ENCODE measurements around the gene KLHL17. TPM values are rescaled to one million over a fixed set of nuclear protein-coding genes. Genes with fewer than 3 reads are reported as not detected.

KLHL17 gene
- total and polyA plus RNA-seq, 9 of the 15 experiments (the other 6 are each of a cell fraction or from before 2014, with no cell fraction given), result 0.14 to 84.8 (median 13.0) TPM

DNA sequence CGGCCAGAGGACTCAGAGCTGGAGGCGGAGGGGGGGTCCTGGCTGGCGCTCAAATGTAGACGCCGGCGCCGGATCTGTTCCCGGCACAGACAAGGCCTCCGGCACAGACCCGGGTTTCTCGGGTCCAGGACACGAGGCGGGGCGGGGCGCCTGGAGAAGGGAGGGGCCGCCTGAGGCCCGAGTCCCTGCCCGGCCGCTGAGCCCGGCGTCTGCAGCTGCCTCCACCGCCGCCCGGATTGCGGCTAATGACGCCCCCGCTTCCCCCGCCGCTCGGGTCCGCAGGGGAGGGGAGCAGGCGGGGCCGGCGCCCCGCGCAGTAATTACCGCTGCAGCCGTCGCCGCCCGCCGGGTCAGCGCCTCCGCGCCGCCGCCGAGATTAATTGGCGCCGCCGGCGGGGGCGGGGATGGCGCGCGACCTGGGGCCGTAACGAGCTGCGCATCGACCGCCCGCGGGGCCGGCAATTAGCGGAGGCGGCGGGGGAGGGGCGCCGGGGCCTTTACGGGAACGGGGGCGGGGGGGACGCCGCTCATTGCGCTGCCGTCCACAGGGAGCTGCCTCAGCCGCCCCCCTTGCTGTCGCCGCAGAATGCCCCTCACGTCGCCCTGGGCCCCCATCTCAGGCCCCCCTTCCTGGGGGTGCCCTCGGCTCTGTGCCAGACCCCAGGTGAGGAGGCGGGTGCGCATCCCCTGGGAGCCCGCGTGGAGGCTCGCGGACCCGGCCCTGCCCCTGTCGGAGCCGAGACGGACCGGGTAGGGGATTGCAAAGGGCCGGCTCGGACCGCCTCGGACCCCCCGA, 18.6 kb upstream of the KLHL17 start (continued):
- TF ChIP-seq, protein P1, sequence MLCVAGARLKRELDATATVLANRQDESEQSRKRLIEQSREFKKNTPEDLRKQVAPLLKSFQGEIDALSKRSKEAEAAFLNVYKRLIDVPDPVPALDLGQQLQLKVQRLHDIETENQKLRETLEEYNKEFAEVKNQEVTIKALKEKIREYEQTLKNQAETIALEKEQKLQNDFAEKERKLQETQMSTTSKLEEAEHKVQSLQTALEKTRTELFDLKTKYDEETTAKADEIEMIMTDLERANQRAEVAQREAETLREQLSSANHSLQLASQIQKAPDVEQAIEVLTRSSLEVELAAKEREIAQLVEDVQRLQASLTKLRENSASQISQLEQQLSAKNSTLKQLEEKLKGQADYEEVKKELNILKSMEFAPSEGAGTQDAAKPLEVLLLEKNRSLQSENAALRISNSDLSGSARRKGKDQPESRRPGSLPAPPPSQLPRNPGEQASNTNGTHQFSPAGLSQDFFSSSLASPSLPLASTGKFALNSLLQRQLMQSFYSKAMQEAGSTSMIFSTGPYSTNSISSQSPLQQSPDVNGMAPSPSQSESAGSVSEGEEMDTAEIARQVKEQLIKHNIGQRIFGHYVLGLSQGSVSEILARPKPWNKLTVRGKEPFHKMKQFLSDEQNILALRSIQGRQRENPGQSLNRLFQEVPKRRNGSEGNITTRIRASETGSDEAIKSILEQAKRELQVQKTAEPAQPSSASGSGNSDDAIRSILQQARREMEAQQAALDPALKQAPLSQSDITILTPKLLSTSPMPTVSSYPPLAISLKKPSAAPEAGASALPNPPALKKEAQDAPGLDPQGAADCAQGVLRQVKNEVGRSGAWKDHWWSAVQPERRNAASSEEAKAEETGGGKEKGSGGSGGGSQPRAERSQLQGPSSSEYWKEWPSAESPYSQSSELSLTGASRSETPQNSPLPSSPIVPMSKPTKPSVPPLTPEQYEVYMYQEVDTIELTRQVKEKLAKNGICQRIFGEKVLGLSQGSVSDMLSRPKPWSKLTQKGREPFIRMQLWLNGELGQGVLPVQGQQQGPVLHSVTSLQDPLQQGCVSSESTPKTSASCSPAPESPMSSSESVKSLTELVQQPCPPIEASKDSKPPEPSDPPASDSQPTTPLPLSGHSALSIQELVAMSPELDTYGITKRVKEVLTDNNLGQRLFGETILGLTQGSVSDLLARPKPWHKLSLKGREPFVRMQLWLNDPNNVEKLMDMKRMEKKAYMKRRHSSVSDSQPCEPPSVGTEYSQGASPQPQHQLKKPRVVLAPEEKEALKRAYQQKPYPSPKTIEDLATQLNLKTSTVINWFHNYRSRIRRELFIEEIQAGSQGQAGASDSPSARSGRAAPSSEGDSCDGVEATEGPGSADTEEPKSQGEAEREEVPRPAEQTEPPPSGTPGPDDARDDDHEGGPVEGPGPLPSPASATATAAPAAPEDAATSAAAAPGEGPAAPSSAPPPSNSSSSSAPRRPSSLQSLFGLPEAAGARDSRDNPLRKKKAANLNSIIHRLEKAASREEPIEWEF (CRISPR knock-in tag; IDR thresholded peaks at IDR 0.05), result no peak
- TF ChIP-seq, protein P2, sequence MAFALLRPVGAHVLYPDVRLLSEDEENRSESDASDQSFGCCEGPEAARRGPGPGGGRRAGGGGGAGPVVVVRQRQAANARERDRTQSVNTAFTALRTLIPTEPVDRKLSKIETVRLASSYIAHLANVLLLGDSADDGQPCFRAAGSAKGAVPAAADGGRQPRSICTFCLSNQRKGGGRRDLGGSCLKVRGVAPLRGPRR (CRISPR knock-in tag; IDR thresholded peaks at IDR 0.05), result no peak
- TF ChIP-seq, protein P3, sequence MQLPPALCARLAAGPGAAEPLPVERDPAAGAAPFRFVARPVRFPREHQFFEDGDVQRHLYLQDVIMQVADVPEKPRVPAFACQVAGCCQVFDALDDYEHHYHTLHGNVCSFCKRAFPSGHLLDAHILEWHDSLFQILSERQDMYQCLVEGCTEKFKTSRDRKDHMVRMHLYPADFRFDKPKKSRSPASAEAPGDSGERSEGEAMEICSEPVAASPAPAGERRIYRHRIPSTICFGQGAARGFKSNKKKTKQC (CRISPR knock-in tag; IDR thresholded peaks at IDR 0.05), result no peak
- TF ChIP-seq ZNF551 (CRISPR knock-in tag; IDR thresholded peaks at IDR 0.05) (no peak), PURB (CRISPR knock-in tag; IDR thresholded peaks at IDR 0.05; ENCODE audit: low read depth) (no peak), ZNF830 (CRISPR knock-in tag; IDR thresholded peaks at IDR 0.05) (no peak), PHB2 (IDR thresholded peaks at IDR 0.05; ENCODE audit: low read depth) (no peak), ZNF274 (IDR thresholded peaks at IDR 0.05; ENCODE audit: borderline replicate concordance, low read depth, low read length) (no peak), C11orf30 (IDR thresholded peaks at IDR 0.05; ENCODE audit: low read depth) (no peak)
- TF ChIP-seq, protein P4, sequence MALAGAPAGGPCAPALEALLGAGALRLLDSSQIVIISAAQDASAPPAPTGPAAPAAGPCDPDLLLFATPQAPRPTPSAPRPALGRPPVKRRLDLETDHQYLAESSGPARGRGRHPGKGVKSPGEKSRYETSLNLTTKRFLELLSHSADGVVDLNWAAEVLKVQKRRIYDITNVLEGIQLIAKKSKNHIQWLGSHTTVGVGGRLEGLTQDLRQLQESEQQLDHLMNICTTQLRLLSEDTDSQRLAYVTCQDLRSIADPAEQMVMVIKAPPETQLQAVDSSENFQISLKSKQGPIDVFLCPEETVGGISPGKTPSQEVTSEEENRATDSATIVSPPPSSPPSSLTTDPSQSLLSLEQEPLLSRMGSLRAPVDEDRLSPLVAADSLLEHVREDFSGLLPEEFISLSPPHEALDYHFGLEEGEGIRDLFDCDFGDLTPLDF (CRISPR knock-in tag; IDR thresholded peaks at IDR 0.05), result no peak
- TF ChIP-seq, protein P5, sequence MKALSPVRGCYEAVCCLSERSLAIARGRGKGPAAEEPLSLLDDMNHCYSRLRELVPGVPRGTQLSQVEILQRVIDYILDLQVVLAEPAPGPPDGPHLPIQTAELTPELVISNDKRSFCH (CRISPR knock-in tag; IDR thresholded peaks at IDR 0.05), result no peak
- TF ChIP-seq, protein P5 (tag; IDR thresholded peaks at IDR 0.05), result no peak
- TF ChIP-seq, protein P6, sequence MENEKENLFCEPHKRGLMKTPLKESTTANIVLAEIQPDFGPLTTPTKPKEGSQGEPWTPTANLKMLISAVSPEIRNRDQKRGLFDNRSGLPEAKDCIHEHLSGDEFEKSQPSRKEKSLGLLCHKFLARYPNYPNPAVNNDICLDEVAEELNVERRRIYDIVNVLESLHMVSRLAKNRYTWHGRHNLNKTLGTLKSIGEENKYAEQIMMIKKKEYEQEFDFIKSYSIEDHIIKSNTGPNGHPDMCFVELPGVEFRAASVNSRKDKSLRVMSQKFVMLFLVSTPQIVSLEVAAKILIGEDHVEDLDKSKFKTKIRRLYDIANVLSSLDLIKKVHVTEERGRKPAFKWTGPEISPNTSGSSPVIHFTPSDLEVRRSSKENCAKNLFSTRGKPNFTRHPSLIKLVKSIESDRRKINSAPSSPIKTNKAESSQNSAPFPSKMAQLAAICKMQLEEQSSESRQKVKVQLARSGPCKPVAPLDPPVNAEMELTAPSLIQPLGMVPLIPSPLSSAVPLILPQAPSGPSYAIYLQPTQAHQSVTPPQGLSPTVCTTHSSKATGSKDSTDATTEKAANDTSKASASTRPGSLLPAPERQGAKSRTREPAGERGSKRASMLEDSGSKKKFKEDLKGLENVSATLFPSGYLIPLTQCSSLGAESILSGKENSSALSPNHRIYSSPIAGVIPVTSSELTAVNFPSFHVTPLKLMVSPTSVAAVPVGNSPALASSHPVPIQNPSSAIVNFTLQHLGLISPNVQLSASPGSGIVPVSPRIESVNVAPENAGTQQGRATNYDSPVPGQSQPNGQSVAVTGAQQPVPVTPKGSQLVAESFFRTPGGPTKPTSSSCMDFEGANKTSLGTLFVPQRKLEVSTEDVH (IDR thresholded peaks at IDR 0.05; ENCODE audit: low read depth, partially characterized antibody), result no peak
- TF ChIP-seq, protein P7, sequence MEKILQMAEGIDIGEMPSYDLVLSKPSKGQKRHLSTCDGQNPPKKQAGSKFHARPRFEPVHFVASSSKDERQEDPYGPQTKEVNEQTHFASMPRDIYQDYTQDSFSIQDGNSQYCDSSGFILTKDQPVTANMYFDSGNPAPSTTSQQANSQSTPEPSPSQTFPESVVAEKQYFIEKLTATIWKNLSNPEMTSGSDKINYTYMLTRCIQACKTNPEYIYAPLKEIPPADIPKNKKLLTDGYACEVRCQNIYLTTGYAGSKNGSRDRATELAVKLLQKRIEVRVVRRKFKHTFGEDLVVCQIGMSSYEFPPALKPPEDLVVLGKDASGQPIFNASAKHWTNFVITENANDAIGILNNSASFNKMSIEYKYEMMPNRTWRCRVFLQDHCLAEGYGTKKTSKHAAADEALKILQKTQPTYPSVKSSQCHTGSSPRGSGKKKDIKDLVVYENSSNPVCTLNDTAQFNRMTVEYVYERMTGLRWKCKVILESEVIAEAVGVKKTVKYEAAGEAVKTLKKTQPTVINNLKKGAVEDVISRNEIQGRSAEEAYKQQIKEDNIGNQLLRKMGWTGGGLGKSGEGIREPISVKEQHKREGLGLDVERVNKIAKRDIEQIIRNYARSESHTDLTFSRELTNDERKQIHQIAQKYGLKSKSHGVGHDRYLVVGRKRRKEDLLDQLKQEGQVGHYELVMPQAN (IDR thresholded peaks at IDR 0.05; ENCODE audit: borderline replicate concordance), result no peak
